GM12892 (cell line): ENCODE measurements around the gene CCNQ.

Experiments used
- POLR2A ChIP-seq: IDR thresholded peaks from 2 replicates; pipeline ENCODE4 v1.6.1; 2011; ENCODE audit warnings: low read depth, low read length, control low read depth
- POLR2AphosphoS5 ChIP-seq: IDR thresholded peaks from 2 replicates; pipeline ENCODE4 v1.6.1; 2011; ENCODE audit warnings: low read depth, low read length, control low read depth

DNA sequence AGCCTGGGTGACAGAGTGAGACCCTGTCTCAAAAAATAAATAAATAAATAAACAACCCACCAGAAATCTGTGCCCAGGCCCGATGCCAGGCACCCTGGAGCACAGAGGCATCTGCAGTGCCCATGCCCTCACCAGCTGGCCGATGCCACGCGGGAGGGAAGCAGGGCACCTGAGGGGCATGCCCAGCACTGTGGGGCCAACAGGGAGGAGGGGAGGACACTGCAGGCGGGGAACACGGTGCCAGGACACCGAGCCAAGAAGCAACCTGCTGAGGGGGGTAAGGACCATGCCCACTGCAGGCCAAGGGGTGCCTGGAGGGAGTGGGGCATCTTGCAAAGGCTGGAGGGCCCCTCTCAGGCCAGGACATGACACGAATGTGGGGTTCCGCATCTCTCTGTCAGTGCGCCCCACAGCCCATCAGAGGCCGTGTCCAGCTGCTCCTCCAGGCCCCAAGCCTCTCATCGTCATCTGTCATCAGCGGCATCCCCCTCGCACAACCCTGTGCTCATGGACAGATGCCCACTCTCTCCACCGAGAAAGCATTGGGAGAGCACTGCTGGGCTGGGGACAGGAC is 34.8 kb upstream of the CCNQ start:
- TF ChIP-seq POLR2A (no peak), POLR2AphosphoS5 (no peak)
